HL-60/S4 treated with retinoic acid at 250 ng/mL for 4 days and 3 days (cell line): ENCODE measurements around the gene BEX3.
"Not testable (repeated sequence)": the region's sequence is repeated elsewhere in the genome, so short reads cannot be mapped to it uniquely, and the experiment has no call there.

ENCODE experiments used
- in situ Hi-C: fragments of 300-500 bp; cut with MboI; formaldehyde crosslinking; loops from 2 replicates; pipeline ENCODE4 v1.7.0; 2022; ENCODE audit warnings: low sequenced_read_pairs

BEX3 gene

DNA sequence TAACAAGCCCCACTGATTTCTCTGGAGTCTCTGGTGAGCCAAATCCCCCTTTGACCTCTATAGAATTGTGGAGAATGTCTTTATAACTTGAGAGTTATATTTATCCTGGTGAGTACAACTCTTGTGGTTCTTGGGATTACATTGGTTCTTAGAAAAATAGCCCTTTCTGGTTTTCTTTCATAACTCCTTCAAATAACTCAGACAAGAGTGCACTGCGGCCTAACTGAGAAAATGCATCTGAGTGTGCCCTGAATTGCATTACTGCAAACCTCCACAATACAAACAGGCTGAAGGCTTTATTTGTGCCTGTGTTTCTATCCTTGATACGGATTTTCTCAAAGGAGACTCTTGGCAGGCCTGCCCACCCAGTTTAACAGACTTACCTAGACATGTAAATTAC, 2.7 kb downstream of the BEX3 start:
- in situ Hi-C loops, result no loop called here

GRCh38 chrX:103382877-103383276, 6.5 kb downstream of the BEX3 start:
- in situ Hi-C loops, result no loop called here

DNA sequence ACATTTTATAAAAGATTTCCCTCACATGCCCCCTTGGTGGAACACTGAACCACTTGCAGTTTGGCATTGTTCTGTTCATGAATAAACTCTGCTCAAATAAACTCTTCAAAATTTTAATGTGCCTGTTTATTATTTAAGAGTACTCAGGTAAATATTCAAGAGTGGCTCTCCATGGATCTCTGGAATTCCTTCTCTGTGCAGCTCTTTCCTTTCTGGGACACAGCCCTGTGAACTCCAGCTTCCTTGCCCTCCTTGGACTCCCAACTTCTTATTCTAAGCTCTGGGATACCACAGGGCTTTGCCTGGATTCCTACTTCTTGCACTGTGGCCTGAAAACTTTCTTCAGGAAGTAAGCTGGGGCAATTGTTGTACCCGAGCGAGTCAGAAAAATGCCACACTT, 8.3 kb downstream of the BEX3 start:
- in situ Hi-C loops, result no loop called here

GRCh38 chrX:103385283-103385830, 9.0 kb downstream of the BEX3 start:
- in situ Hi-C loops, result not testable (repeated sequence)

- in situ Hi-C loops, result no loop called here
Observed at GRCh38 chrX:103386332-103386731, 10.0 kb downstream of the BEX3 start.

DNA sequence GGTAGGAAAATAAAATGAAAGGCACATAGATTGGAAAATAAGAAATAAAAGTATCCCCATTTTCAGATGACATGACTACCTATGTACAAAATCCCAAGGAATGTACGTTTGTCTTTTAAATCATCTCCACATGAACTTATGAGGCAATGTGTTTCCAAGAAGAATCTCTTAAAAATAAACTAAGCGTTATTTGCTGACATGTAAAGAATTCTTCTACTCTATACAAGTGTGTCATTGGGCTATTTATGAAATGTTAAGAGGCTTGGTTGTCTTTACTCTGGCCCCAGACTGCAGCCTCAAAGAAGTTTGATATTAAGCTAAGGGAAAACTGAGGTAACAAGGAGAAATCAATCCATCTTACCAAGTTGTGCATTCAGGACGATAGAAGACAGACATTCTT, 17.1 kb downstream of the BEX3 start:
- in situ Hi-C loops, result no loop called here

DNA sequence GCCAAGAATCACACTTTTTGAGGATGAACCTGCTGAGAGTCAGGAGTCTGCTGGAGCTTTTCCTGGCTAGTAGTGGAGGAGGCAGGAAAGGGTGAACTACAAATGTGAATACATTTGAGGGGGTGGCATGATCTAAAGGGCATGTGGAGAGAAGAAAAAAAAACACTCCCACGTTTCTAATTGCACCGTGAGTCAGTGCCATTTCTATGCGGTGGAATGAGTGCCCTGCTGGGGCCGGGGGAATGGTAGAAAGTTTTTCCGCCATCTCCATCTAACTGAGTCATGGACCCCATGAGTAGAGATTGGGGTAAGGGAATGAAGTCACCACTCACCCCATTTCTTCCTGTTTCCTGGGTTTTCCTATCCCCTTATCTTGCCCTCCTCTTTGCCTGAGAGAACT, 19.8 kb downstream of the BEX3 start:
- in situ Hi-C loops, result no loop called here

DNA sequence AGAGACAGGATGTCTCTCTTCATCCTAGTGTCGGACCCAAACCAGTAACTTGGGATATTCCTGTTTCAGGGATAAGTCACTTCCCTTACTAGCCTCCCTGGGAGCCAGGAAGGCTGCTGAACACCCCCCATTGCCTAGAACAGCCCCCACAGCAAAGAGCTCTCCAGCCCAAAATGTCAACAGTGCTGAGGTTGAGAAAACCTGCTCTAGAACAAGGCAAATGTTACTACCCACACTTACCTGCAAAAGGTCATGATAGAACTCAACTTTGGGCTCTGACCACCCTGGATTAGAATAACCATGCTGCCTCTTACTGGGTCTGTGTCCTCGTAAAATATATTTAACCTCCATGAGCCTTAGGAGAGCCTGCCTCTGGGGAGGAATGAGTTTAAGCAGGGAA, 20.3 kb downstream of the BEX3 start:
- in situ Hi-C loops, result no loop called here

DNA sequence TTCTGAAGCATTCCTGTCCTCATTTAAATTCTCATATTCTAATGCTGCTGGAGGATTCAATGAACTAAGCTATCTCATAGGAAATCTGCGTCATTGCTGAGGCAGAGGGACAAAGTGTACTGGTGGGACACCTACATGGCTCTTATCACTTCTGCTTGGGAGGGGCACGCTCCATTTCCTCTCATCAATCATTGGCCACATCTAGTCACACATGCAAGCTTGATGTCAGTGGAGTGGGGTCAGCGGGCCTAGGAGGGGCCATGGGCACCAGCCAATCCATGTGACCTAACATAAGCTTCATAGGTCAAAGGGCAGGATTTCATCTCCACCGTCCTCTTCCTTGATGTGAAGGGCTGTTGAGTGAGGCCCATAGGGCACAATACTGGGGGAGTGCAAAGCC, 21.4 kb downstream of the BEX3 start:
- in situ Hi-C loops, result no loop called here

DNA sequence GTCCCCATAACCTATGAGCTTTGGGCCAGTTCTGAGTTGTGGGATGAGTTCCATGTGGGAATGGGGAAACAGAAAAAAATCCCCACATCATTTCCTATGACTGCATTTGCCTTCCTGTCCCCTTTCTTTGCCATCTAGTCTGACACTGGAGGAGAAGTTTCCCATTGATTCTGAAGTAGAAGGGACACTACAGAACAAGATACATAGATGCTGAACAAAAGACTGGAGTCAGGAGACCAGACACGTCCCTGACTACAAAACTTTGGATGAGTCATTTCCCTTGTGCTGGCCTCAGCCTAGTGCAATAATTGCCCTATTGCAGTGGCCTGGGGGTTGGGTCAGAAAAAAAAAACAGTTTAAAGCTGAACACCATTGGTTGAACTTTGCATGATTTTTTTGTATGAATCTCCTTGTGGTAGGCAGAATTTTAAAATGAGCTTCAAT, 22.1 kb downstream of the BEX3 start:
- in situ Hi-C loops, result no loop called here

DNA sequence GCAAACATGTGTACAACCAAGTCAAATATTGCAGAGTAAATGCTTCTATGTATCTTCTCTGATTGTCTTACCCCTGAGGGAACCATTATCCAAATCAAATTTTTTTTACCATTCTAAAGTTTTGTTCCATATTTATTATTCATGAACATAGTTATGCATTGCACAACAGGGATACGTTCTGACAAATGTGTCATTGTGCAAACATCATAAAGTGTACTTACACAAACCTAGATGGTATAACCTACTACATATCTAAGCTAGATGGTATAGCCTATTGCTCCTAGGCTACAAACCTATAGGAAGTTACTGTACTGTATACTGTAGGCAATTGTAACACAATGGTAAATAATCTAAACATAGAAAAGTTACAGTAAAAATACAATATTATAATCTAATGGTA, 23.4 kb downstream of the BEX3 start:
- in situ Hi-C loops, result no loop called here

GRCh38 chrX:103400931-103401330, 24.6 kb downstream of the BEX3 start:
- in situ Hi-C loops, result no loop called here

DNA sequence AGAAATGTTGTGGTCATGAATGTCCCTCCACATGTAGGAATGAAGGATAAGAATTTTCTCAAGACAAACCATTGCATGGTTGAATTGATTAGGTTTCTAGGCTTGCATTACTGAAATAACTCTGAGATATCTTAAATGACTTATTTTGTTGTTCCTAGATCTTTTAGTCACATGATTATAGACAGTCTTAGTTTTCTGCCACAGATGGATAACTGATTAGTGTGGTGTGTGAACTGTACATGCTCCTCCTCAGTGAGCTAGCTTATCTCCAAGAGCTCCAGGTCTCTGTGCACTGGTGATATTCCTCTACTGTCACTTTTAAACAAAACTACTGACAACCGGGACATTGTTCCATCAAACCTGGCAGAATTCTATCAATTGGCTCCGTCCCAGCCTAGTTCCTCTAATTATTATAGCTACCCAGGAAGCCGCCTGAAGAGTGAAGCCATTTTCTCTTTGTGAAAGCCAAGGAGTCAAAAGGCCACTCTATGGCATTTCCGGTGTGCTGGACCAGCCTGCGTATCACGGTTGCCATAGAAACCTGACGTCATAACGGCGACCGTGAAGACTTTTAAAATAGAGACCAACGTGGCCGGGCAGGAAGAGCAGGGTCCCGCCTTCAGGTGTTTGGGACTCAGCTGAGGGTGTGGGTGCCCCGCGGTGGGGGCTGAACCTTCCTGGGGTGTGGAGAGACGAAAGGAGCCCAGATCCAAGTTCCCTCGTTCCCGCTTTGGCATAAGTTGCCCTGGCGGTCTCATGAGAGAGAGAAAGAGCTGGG, 28.1 kb downstream of the BEX3 start:
- in situ Hi-C loops, result no loop called here

GRCh38 chrX:103405009-103405333, 28.6 kb downstream of the BEX3 start:
- in situ Hi-C loops, result no loop called here

DNA sequence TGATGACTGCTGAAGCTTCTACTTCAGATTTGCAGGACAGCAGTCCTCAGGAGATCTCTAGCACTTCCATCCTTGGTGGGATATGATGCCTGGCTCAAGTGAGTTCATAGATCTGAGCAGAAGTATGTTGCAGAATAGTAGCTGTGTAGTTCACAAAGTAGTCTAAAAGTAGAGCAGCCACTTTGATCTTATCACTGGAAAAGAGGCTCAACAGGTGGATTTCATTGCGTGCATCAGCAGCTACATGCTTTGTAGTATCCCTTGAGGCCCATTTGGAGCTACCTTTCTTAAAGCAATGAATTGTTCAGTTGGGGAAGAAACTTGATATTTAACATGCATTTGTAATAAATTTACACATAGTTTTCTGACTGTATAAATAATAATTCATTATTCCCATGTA, 29.9 kb downstream of the BEX3 start:
- in situ Hi-C loops, result no loop called here

GRCh38 chrX:103407776-103408175, 31.4 kb downstream of the BEX3 start:
- in situ Hi-C loops, result no loop called here

DNA sequence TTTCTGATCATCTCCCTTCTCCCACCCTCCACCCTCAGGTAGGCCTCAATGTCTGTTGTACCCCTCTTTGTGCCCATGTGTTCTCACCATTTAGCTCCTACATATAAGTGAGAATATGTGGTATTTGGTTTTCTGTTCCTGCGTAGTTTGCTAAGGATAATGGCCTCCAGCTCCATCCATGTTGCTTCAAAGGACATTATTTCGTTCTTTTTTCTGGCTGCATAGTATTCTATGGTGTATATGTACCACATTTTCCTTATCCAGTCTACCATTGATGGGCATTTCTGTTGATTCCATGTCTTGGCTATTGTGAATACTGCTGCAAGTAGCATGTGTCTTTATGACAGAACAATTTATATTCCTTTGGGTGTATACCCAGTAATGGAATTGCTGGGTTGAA, 35.4 kb downstream of the BEX3 start:
- in situ Hi-C loops, result not testable (repeated sequence)

DNA sequence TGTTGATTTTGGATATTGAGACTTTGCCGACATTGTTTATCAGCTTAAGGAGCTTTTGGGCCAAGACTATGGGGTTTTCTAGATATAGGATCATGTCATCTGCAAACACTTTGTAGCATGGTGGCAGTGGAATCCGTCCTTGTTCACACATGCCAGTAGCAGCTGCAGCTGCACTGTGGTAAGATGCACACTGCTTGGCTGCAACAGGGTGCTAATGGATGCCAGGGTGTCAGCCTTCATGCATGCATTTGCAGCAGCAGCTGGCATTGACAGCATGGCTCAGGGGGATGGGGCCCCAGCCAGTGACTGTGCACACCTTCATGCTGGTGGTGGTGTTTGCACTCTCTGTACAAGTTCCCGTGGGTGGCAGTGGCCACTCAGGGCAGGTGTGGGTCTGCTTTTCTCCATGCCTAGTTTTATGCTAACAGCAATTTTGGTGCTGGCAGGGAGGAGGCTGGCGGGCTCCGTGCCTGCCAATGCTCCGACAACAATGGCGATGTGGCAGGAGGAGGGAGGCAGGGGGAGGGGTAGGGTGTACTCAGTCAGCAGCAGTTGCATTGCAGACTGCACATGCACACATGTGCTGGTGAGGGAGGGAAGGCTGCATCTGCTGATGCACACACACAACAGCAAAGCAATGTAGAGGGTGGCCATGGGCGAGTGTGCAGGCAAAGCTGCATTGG, 37.5 kb downstream of the BEX3 start:
- in situ Hi-C loops, result no loop called here

DNA sequence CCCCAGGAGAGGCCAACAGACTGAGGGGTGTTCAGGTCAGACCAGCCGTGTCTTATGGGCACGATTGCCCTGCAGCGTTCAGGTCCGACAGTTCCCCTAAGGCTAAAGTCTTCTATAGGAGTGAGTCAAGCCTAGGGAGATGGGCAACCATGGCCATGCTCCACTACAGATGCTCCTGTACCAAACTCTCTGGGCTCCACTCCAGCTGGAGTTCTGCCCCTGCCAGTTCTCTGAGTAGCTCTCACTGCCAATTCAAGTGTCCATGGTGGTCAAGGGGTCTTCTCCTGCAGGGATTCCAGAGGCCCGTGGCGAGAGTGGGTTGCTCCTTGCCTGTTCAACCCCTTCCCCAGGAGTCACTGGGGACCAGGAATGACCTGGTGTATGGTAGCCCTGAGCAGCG, 38.2 kb downstream of the BEX3 start:
- in situ Hi-C loops, result no loop called here

GRCh38 chrX:103415068-103415467, 38.7 kb downstream of the BEX3 start:
- in situ Hi-C loops, result no loop called here

- in situ Hi-C loops, result no loop called here
Observed at GRCh38 chrX:103415528-103415927, 39.2 kb downstream of the BEX3 start.

GRCh38 chrX:103417370-103417769, 41.0 kb downstream of the BEX3 start:
- in situ Hi-C loops, result no loop called here
